Loucy (cell line): Measurements from ENCODE around the gene ARMH2.
A peak's percentile ranks its signal among the peaks of the same experiment; 100 is the strongest.
"Not testable (repeated sequence)": the region's sequence is repeated elsewhere in the genome, so short reads cannot be mapped to it uniquely, and the experiment has no call there.

ENCODE experiments used
- H2AFZ ChIP-seq: fragments of 200-600 bp; sonication (generic); 2 replicates; pipeline ENCODE4 v1.6.0; 2016; ENCODE audit warnings: antibody characterized with exemption, mild to moderate bottlenecking, low read length, moderate library complexity
- H3F3A ChIP-seq: fragments of 200-600 bp; 2 replicates; pipeline ENCODE4 v1.6.0; 2016; ENCODE audit warnings: antibody characterized with exemption, low read depth, mild to moderate bottlenecking
- H3K27me3 ChIP-seq: fragments of 200-600 bp; sonication (generic); 2 replicates; pipeline ENCODE4 v1.6.1; 2014; ENCODE audit warnings: low read length, mild to moderate bottlenecking; ENCODE audit not compliant: insufficient read depth, poor library complexity, severe bottlenecking
- H3K36me3 ChIP-seq: fragments of 200-600 bp; sonication (generic); 2 replicates; pipeline ENCODE4 v1.6.1; 2016; ENCODE audit warnings: low read length; ENCODE audit not compliant: insufficient read depth
- H3K4me1 ChIP-seq: fragments of 200-600 bp; sonication (generic); 2 replicates; pipeline ENCODE4 v1.5.1; 2014; ENCODE audit warnings: low read length, mild to moderate bottlenecking; ENCODE audit not compliant: insufficient read depth, poor library complexity, severe bottlenecking
- H3K4me2 ChIP-seq: fragments of 200-600 bp; sonication (generic); 2 replicates; pipeline ENCODE4 v1.6.0; 2014; ENCODE audit warnings: antibody characterized with exemption, low read length, low read depth, mild to moderate bottlenecking; ENCODE audit not compliant: poor library complexity, severe bottlenecking
- H3K4me3 ChIP-seq: fragments of 200-600 bp; sonication (generic); 2 replicates; pipeline ENCODE4 v1.5.1; 2014; ENCODE audit warnings: low read length, mild to moderate bottlenecking, mixed read lengths; ENCODE audit not compliant: poor library complexity, severe bottlenecking
- H3K79me2 ChIP-seq: fragments of 200-600 bp; sonication (generic); 2 replicates; pipeline ENCODE4 v1.6.1; 2014; ENCODE audit warnings: low read length; ENCODE audit not compliant: insufficient read depth
- H3K9ac ChIP-seq: fragments of 200-600 bp; sonication (generic); 2 replicates; pipeline ENCODE4 v1.6.0; 2014; ENCODE audit warnings: mild to moderate bottlenecking, low read depth, low read length, moderate library complexity; ENCODE audit not compliant: poor library complexity, severe bottlenecking
- H3K9me2 ChIP-seq: fragments of 200-600 bp; sonication (generic); replicated peaks from 2 replicates; pipeline ENCODE4 v1.6.1; 2016; ENCODE audit warnings: low read depth, low read length, mixed read lengths
- H3K9me3 ChIP-seq: fragments of 200-600 bp; sonication (generic); 2 replicates; pipeline ENCODE4 v1.6.1; 2014; ENCODE audit warnings: mild to moderate bottlenecking, antibody characterized with exemption, low read length, low read depth; ENCODE audit not compliant: insufficient read depth
- H4K20me1 ChIP-seq: fragments of 200-600 bp; sonication (generic); 2 replicates; pipeline ENCODE4 v1.6.0; 2014; ENCODE audit warnings: antibody characterized with exemption, low read length, mild to moderate bottlenecking; ENCODE audit not compliant: insufficient read depth, poor library complexity, severe bottlenecking
- CTCF ChIP-seq: fragments of 200-600 bp; sonication (generic); conservative IDR thresholded peaks from 2 replicates; pipeline ENCODE4 v1.5.1; 2014; ENCODE audit warnings: mild to moderate bottlenecking, antibody characterized with exemption, low read length
- EZH2phosphoT487 ChIP-seq: fragments of 200-600 bp; IDR thresholded peaks from 2 replicates; pipeline ENCODE4 v1.6.1; 2018; ENCODE audit warnings: antibody characterized with exemption, mild to moderate bottlenecking, moderate library complexity, borderline replicate concordance

Gene ARMH2

GRCh38 chr6:24764833-24765828 is 33.6 kb downstream of the ARMH2 start:
- not testable (repeated sequence) for H3K4me1 ChIP-seq, H3F3A ChIP-seq, H3K4me3 ChIP-seq, H3K27me3 ChIP-seq, H3K4me2 ChIP-seq, H4K20me1 ChIP-seq, H3K79me2 ChIP-seq, H3K9ac ChIP-seq, H3K9me2 ChIP-seq, H2AFZ ChIP-seq, H3K36me3 ChIP-seq, H3K9me3 ChIP-seq

DNA sequence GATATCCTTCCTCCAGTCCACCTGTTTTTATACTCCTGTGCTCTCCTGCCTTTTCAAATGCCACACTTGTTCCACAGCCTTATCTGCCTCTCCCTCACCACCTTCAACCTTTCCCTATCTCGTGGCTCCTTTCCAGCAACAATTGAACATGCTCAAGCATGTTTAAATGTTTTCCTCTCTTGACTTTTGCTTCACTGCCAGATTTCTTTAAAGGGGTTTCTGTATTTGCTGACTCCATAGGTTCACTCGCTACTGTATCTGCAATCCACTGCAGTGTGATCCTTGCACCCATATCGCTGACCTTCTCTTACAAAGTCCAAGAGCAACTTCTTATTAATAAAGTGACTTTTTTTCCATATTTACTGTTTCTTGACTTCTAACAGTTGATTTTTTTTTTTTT is 35.1 kb downstream of the ARMH2 start:
- H3K9me3 ChIP-seq = no peaks in the 10 kb centered on the region
- TF ChIP-seq EZH2phosphoT487 (no peak), CTCF (no peak)
- H3K9ac ChIP-seq = no peak overlapping the region
- no peak overlapping the region for H2AFZ ChIP-seq
- no peak overlapping the region for H3K4me2 ChIP-seq
- no peaks in the 10 kb centered on the region for H3K79me2 ChIP-seq
- H3F3A ChIP-seq = no peaks in the 10 kb centered on the region
- no peaks in the 10 kb centered on the region for H3K4me1 ChIP-seq
- H3K27me3 ChIP-seq = no peaks in the 10 kb centered on the region
- H3K9me2 ChIP-seq = no peaks in the 10 kb centered on the region
- no peak overlapping the region for H3K4me3 ChIP-seq
- H4K20me1 ChIP-seq = no peaks in the 10 kb centered on the region
- H3K36me3 ChIP-seq = no peaks in the 10 kb centered on the region

- no peak overlapping the region for H3K4me2 ChIP-seq
- no peaks in the 10 kb centered on the region for H3K9me3 ChIP-seq
- H4K20me1 ChIP-seq = no peaks in the 10 kb centered on the region
- no peaks in the 10 kb centered on the region for H3K36me3 ChIP-seq
- H2AFZ ChIP-seq = peak overlapping the region; percentile 46; the same call in 1 of the 2 replicates
- H3K9ac ChIP-seq = no peak overlapping the region
- no peaks in the 10 kb centered on the region for H3K4me1 ChIP-seq
- no peaks in the 10 kb centered on the region for H3F3A ChIP-seq
- H3K9me2 ChIP-seq = no peaks in the 10 kb centered on the region
- no peaks in the 10 kb centered on the region for H3K79me2 ChIP-seq
- H3K4me3 ChIP-seq = no peak overlapping the region
- H3K27me3 ChIP-seq = no peaks in the 10 kb centered on the region
- no peak for TF ChIP-seq CTCF
- no peak for TF ChIP-seq EZH2phosphoT487
Measured at GRCh38 chr6:24761851-24762250, 36.9 kb downstream of the ARMH2 start.
